SK-N-SH treated with all-trans-retinoic acid at 6 μM for 48 hours (cell line): ENCODE measurements around the gene ABCC2.

ENCODE experiments used
- ARNTL ChIP-seq: fragments of 450-650 bp; formaldehyde crosslinking; IDR thresholded peaks from 2 replicates; pipeline ENCODE4 v1.5.0; 2020; ENCODE audit warnings: low read depth, mild to moderate bottlenecking, moderate library complexity, borderline replicate concordance
- BACH2 ChIP-seq: fragments of 250-450 bp; sonication (Bioruptor Pico); IDR thresholded peaks from 2 replicates; pipeline ENCODE4 v1.9.0; 2021; ENCODE audit warnings: mild to moderate bottlenecking, borderline replicate concordance
- CSDC2 ChIP-seq: fragments of 250-450 bp; sonication (Bioruptor Pico); IDR thresholded peaks from 2 replicates; pipeline ENCODE4 v1.5.0; 2020; ENCODE audit warnings: mild to moderate bottlenecking, moderate library complexity
- GLIS3 ChIP-seq: fragments of 250-450 bp; sonication (Bioruptor Pico); IDR thresholded peaks from 2 replicates; pipeline ENCODE4 v1.5.0; 2020; ENCODE audit warnings: mild to moderate bottlenecking, moderate library complexity
- OSR1 ChIP-seq: fragments of 250-450 bp; sonication (Bioruptor Pico); IDR thresholded peaks from 2 replicates; pipeline ENCODE4 v1.8.0; 2022; ENCODE audit warnings: moderate library complexity, mild to moderate bottlenecking, inconsistent platforms
- SNAI2 ChIP-seq: fragments of 250-450 bp; sonication (Bioruptor Pico); IDR thresholded peaks from 2 replicates; pipeline ENCODE4 v1.5.0; 2020; ENCODE audit warnings: mild to moderate bottlenecking, moderate library complexity
- TSHZ2 ChIP-seq: fragments of 250-450 bp; sonication (Bioruptor Pico); IDR thresholded peaks from 2 replicates; pipeline ENCODE4 v1.5.0; 2020; ENCODE audit warnings: mild to moderate bottlenecking, moderate library complexity
- ZFP30 ChIP-seq: fragments of 450-650 bp; formaldehyde crosslinking; IDR thresholded peaks from 2 replicates; pipeline ENCODE4 v1.5.0; 2022; ENCODE audit warnings: mild to moderate bottlenecking, moderate library complexity
- ZNF565 ChIP-seq: fragments of 450-650 bp; formaldehyde crosslinking; conservative IDR thresholded peaks from 2 replicates; pipeline ENCODE4 v1.5.0; 2020; ENCODE audit warnings: low read depth, mild to moderate bottlenecking, moderate library complexity
- TF ChIP-seq, protein P1 (sequence below): fragments of 250-450 bp; sonication (Bioruptor Pico); IDR thresholded peaks from 2 replicates; pipeline ENCODE4 v1.5.1; 2020; ENCODE audit warnings: low read depth, mild to moderate bottlenecking, moderate library complexity
- TF ChIP-seq, protein P2 (sequence below): fragments of 250-450 bp; sonication (Bioruptor Pico); IDR thresholded peaks from 2 replicates; pipeline ENCODE4 v1.8.0; 2020; ENCODE audit warnings: mild to moderate bottlenecking, moderate library complexity, borderline replicate concordance
- TF ChIP-seq, protein P3 (sequence below): fragments of 250-450 bp; sonication (Bioruptor Pico); IDR thresholded peaks from 2 replicates; pipeline ENCODE4 v1.8.0; 2021; ENCODE audit warnings: low read depth, mild to moderate bottlenecking, moderate library complexity, borderline replicate concordance

GRCh38 chr10:99761365-99761764, 21.1 kb upstream of the ABCC2 start:
- no peak for TF ChIP-seq OSR1 (CRISPR knock-in tag)
- TF ChIP-seq BACH2, result no peak
- no peak for TF ChIP-seq ZFP30 (CRISPR knock-in tag)
- no peak for TF ChIP-seq CSDC2 (CRISPR knock-in tag)
- no peak for TF ChIP-seq GLIS3 (CRISPR knock-in tag)
- no peak for TF ChIP-seq ZNF565
- no peak for TF ChIP-seq TSHZ2
- TF ChIP-seq, protein P1, sequence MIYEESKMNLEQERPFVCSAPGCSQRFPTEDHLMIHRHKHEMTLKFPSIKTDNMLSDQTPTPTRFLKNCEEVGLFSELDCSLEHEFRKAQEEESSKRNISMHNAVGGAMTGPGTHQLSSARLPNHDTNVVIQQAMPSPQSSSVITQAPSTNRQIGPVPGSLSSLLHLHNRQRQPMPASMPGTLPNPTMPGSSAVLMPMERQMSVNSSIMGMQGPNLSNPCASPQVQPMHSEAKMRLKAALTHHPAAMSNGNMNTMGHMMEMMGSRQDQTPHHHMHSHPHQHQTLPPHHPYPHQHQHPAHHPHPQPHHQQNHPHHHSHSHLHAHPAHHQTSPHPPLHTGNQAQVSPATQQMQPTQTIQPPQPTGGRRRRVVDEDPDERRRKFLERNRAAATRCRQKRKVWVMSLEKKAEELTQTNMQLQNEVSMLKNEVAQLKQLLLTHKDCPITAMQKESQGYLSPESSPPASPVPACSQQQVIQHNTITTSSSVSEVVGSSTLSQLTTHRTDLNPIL (CRISPR knock-in tag), result no peak
- TF ChIP-seq, protein P2, sequence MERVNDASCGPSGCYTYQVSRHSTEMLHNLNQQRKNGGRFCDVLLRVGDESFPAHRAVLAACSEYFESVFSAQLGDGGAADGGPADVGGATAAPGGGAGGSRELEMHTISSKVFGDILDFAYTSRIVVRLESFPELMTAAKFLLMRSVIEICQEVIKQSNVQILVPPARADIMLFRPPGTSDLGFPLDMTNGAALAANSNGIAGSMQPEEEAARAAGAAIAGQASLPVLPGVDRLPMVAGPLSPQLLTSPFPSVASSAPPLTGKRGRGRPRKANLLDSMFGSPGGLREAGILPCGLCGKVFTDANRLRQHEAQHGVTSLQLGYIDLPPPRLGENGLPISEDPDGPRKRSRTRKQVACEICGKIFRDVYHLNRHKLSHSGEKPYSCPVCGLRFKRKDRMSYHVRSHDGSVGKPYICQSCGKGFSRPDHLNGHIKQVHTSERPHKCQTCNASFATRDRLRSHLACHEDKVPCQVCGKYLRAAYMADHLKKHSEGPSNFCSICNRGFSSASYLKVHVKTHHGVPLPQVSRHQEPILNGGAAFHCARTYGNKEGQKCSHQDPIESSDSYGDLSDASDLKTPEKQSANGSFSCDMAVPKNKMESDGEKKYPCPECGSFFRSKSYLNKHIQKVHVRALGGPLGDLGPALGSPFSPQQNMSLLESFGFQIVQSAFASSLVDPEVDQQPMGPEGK (CRISPR knock-in tag), result no peak
- TF ChIP-seq, protein P3, sequence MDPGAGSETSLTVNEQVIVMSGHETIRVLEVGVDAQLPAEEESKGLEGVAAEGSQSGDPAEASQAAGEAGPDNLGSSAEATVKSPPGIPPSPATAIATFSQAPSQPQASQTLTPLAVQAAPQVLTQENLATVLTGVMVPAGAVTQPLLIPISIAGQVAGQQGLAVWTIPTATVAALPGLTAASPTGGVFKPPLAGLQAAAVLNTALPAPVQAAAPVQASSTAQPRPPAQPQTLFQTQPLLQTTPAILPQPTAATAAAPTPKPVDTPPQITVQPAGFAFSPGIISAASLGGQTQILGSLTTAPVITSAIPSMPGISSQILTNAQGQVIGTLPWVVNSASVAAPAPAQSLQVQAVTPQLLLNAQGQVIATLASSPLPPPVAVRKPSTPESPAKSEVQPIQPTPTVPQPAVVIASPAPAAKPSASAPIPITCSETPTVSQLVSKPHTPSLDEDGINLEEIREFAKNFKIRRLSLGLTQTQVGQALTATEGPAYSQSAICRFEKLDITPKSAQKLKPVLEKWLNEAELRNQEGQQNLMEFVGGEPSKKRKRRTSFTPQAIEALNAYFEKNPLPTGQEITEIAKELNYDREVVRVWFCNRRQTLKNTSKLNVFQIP (CRISPR knock-in tag), result no peak
- no peak for TF ChIP-seq SNAI2 (CRISPR knock-in tag)
- TF ChIP-seq ARNTL (CRISPR knock-in tag), result no peak
